GM23338 (cell line): ENCODE data around the gene EMP2. TPM values are rescaled to one million over a fixed set of nuclear protein-coding genes. Genes with fewer than 3 reads are reported as not detected.
A peak's percentile ranks its signal among the peaks of the same experiment; 100 is the strongest.

Experiments used
- ATAC-seq: fragments of 200-7000 bp; cut with Tn5 transposase; 3 replicates; pipeline ENCODE4 v1.9.1; 2020
- DNase-seq: peaks from one replicate; pipeline ENCODE4 v3.0.0-alpha.2; 2015; ENCODE audit warnings: low spot score
- H2AFZ ChIP-seq: fragments of 200-600 bp; sonication (generic); 2 replicates; pipeline ENCODE4 v1.8.0; 2016; ENCODE audit warnings: antibody characterized with exemption, mild to moderate bottlenecking, moderate library complexity
- H3F3A ChIP-seq: fragments of 200-600 bp; sonication (generic); replicated peaks from 2 replicates; pipeline ENCODE4 v1.8.0; 2017; ENCODE audit warnings: antibody characterized with exemption, mixed run types, low read depth
- H3K27ac ChIP-seq: fragments of 200-600 bp; sonication (generic); 2 replicates; pipeline ENCODE4 v1.6.1; 2016; ENCODE audit warnings: low read depth
- H3K27me3 ChIP-seq: fragments of 200-600 bp; sonication (generic); 2 replicates; pipeline ENCODE4 v1.8.0; 2016; ENCODE audit warnings: mild to moderate bottlenecking, mixed run types, moderate library complexity; ENCODE audit not compliant: insufficient read depth
- H3K36me3 ChIP-seq: fragments of 200-600 bp; sonication (generic); 2 replicates; pipeline ENCODE4 v1.8.0; 2016; ENCODE audit warnings: mild to moderate bottlenecking; ENCODE audit not compliant: insufficient read depth
- H3K4me1 ChIP-seq: fragments of 200-600 bp; sonication (generic); 2 replicates; pipeline ENCODE4 v1.8.0; 2016; ENCODE audit warnings: mild to moderate bottlenecking, moderate library complexity; ENCODE audit not compliant: insufficient read depth
- H3K4me2 ChIP-seq: fragments of 200-600 bp; sonication (generic); 2 replicates; pipeline ENCODE4 v1.7.1; 2017; ENCODE audit warnings: mixed run types
- H3K4me3 ChIP-seq: fragments of 200-600 bp; sonication (generic); 2 replicates; pipeline ENCODE4 v1.6.1; 2016; ENCODE audit warnings: mixed run types
- H3K79me2 ChIP-seq: fragments of 200-600 bp; sonication (generic); replicated peaks from 2 replicates; pipeline ENCODE4 v1.8.0; 2017; ENCODE audit warnings: mild to moderate bottlenecking; ENCODE audit not compliant: insufficient read depth
- H3K9me2 ChIP-seq: fragments of 200-600 bp; sonication (generic); 2 replicates; pipeline ENCODE4 v1.8.0; 2017; ENCODE audit not compliant: insufficient read depth
- H4K20me1 ChIP-seq: fragments of 200-600 bp; sonication (generic); replicated peaks from 2 replicates; pipeline ENCODE4 v1.8.0; 2017; ENCODE audit warnings: mild to moderate bottlenecking; ENCODE audit not compliant: insufficient read depth
- H3K27ac Mint-ChIP-seq: 2 replicates; pipeline ENCODE4 v1.8.0; 2020; ENCODE audit warnings: inconsistent platforms, mild to moderate bottlenecking, moderate library complexity, mixed read lengths
- H3K27me3 Mint-ChIP-seq: 3 replicates; pipeline ENCODE4 v1.8.0; 2022; ENCODE audit warnings: low read depth, mild to moderate bottlenecking, moderate library complexity, mixed read lengths, inconsistent platforms; ENCODE audit not compliant: insufficient read depth, poor library complexity
- H3K36me3 Mint-ChIP-seq: 3 replicates; pipeline ENCODE4 v1.8.0; 2021; ENCODE audit warnings: low read depth, mild to moderate bottlenecking, inconsistent platforms, moderate library complexity, mixed read lengths
- H3K4me1 Mint-ChIP-seq: 3 replicates; pipeline ENCODE4 v1.8.0; 2020; ENCODE audit warnings: mild to moderate bottlenecking, inconsistent platforms, mixed read lengths
- H3K4me3 Mint-ChIP-seq: 3 replicates; pipeline ENCODE4 v1.8.0; 2021; ENCODE audit warnings: moderate library complexity, mild to moderate bottlenecking, inconsistent platforms, mixed read lengths
- H3K9me3 Mint-ChIP-seq: 3 replicates; pipeline ENCODE4 v1.8.0; 2020; ENCODE audit warnings: moderate library complexity, mild to moderate bottlenecking, inconsistent platforms, mixed read lengths
- CTCF ChIP-seq, 2 experiments: fragments of 200-600 bp in 1 of 2; sonication (generic) in 1 of 2; conservative IDR thresholded peaks; 2 replicates each; pipeline versions ENCODE4 v1.5.1 to v1.6.1; 2016 to 2017; ENCODE audit warnings: antibody characterized with exemption in 2 of 2, low read depth in 2 of 2, mild to moderate bottlenecking in 2 of 2, moderate library complexity in 1 of 2
- EZH2 ChIP-seq: fragments of 200-600 bp; sonication (generic); IDR thresholded peaks from one replicate; pipeline ENCODE4 v1.8.0; 2017; ENCODE audit warnings: antibody characterized with exemption, mild to moderate bottlenecking, low read depth; ENCODE audit not compliant: unreplicated experiment
- EZH2phosphoT487 ChIP-seq: fragments of 200-600 bp; sonication (generic); IDR thresholded peaks from one replicate; pipeline ENCODE4 v1.8.1; 2018; ENCODE audit warnings: antibody characterized with exemption; ENCODE audit not compliant: unreplicated experiment
- STAT1 ChIP-seq: IDR thresholded peaks from one replicate; pipeline ENCODE4 v1.6.1; 2016; ENCODE audit warnings: antibody characterized with exemption; ENCODE audit not compliant: unreplicated experiment
- ZNF331 ChIP-seq: fragments of 250-450 bp; sonication (Bioruptor Pico); IDR thresholded peaks from 2 replicates; pipeline ENCODE4 v1.5.0; 2020; ENCODE audit warnings: low read depth, mild to moderate bottlenecking, moderate library complexity
- polyA plus RNA-seq: library from polyadenylated mRNA; unstranded; fragments of >200 nt; fragmentation: Nextera tagmentation; extraction: Ambion mirVana; gene quantifications from 2 replicates; pipeline ENCODE4 v1.2.1, GENCODE V29; 2016
- total RNA-seq: library from RNA; depleted of rRNA; stranded (reverse); fragments of >200 nt; shearing (Covaris generic); gene quantifications from 2 replicates; pipeline ENCODE4 v1.2.3, GENCODE V29; 2014
- TF ChIP-seq, protein P1 (sequence below): IDR thresholded peaks from one replicate; pipeline ENCODE4 v1.6.1; 2018; ENCODE audit warnings: antibody characterized with exemption; ENCODE audit not compliant: unreplicated experiment

EMP2 gene
- total and polyA plus RNA-seq, 2 experiments from 2014 or later = 7.3 to 40.1 TPM

- TF ChIP-seq, protein P1, sequence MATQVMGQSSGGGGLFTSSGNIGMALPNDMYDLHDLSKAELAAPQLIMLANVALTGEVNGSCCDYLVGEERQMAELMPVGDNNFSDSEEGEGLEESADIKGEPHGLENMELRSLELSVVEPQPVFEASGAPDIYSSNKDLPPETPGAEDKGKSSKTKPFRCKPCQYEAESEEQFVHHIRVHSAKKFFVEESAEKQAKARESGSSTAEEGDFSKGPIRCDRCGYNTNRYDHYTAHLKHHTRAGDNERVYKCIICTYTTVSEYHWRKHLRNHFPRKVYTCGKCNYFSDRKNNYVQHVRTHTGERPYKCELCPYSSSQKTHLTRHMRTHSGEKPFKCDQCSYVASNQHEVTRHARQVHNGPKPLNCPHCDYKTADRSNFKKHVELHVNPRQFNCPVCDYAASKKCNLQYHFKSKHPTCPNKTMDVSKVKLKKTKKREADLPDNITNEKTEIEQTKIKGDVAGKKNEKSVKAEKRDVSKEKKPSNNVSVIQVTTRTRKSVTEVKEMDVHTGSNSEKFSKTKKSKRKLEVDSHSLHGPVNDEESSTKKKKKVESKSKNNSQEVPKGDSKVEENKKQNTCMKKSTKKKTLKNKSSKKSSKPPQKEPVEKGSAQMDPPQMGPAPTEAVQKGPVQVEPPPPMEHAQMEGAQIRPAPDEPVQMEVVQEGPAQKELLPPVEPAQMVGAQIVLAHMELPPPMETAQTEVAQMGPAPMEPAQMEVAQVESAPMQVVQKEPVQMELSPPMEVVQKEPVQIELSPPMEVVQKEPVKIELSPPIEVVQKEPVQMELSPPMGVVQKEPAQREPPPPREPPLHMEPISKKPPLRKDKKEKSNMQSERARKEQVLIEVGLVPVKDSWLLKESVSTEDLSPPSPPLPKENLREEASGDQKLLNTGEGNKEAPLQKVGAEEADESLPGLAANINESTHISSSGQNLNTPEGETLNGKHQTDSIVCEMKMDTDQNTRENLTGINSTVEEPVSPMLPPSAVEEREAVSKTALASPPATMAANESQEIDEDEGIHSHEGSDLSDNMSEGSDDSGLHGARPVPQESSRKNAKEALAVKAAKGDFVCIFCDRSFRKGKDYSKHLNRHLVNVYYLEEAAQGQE = no peak
- TF ChIP-seq STAT1 (no peak), EZH2 (no peak)
Measured at GRCh38 chr16:10617662-10618420, 37.4 kb upstream of the EMP2 start (continued).

DNA sequence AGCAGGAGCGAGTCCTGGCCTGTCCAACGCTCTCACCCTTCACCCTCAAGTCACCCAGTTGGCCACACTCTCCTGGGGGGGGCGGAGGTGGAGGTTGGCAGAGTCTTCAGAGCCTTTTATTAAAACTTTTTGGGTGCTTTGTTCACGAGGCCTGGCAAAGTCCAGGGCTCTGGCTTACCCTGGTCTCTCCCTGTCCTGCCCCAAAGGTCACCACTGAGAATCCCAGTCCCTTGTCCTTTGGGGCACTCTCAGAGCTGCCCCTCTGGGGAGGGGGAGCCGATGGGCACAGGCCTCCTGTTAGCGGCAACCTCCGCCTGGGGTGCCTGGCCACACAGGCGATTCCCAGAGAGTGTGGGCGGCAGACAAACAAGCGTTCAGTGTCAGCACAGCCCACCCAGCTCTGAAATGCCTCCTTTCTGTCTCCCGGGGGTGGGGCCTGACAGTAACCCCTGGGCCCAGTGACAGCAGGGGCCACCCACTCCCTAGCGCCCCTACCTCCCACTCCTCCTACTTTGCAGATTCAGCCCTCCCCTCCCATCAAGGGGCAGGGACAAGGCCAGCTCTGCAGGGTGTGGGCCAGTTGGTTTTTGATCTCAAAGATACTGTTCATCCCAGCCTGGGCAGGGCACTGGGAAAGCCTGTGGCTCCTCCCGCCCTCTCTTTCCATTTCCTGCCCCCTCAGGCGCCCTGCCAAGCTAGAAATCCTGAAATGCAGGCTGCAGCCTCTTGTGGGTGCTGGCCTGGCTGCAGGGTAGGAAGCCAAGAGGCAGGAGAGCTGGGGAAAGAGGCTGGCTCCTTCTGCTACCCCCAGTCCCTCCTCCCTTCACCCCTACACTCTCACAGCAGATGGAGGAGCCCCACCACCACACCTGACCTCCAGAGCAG, 36.6 kb upstream of the EMP2 start:
- no peaks in the 10 kb centered on the region for H3K36me3 ChIP-seq
- ATAC-seq = peak; percentile 60
- Mint-ChIP-seq H3K27ac (no peak overlapping the region), H3K27me3 (peaks cover 13% of the 10 kb centered on the region), H3K36me3 (no peaks in the 10 kb centered on the region), H3K9me3 (no peaks in the 10 kb centered on the region; the same call in 2 of the 3 replicates), H3K4me3 (peak overlapping the region; percentile 44), H3K4me1 (peaks cover 30% of the 10 kb centered on the region)
- peaks cover 34% of the 10 kb centered on the region for H3K4me1 ChIP-seq
- no peaks in the 10 kb centered on the region for H4K20me1 ChIP-seq
- H3K9me2 ChIP-seq = no peaks in the 10 kb centered on the region
- peak overlapping the region; percentile 78 for H3K4me2 ChIP-seq
- peak; percentile 61 for DNase-seq
- H2AFZ ChIP-seq = peak overlapping the region; percentile 78
- peaks cover 6% of the 10 kb centered on the region; the same call in 1 of the 2 replicates for H3K27me3 ChIP-seq
- no peak for TF ChIP-seq EZH2phosphoT487
- TF ChIP-seq, protein P1 = no peak
- no peak for TF ChIP-seq STAT1
- no peak for TF ChIP-seq CTCF (conservative IDR thresholded peaks at IDR 0.05; ENCODE audit: low read depth in 2 of 2)
- no peak for TF ChIP-seq ZNF331 (CRISPR knock-in tag)
- no peak overlapping the region for H3K27ac ChIP-seq
- H3F3A ChIP-seq = no peaks in the 10 kb centered on the region
- H3K79me2 ChIP-seq = no peaks in the 10 kb centered on the region
- peak overlapping the region; percentile 48 for H3K4me3 ChIP-seq
